ENCODE measurements around the gene RXRG. TPM values are rescaled to one million over a fixed set of nuclear protein-coding genes. Genes with fewer than 3 reads are reported as not detected.

Gene RXRG
- total RNA-seq, 1 experiment from 2014 or later = not detected

- H3K56ac ChIP-seq (ENCODE audit: insufficient read length, low read depth, low read length) = no peak overlapping the region
- H3K27me3 ChIP-seq (ENCODE audit: insufficient read depth, low read length) = peaks cover 60% of the 10 kb centered on the region
- no peak overlapping the region for H2BK15ac ChIP-seq (ENCODE audit: low read depth, low read length)
- no peak for DNase-seq
- H2BK20ac ChIP-seq (ENCODE audit: low read depth, low read length, poor library complexity, severe bottlenecking) = no peak overlapping the region
- no peaks in the 10 kb centered on the region for H3K79me1 ChIP-seq (ENCODE audit: insufficient read depth, low read depth, low read length, poor library complexity, severe bottlenecking)
- H3T11ph ChIP-seq (ENCODE audit: low read length) = no peak overlapping the region
- no peak overlapping the region for H3K18ac ChIP-seq (ENCODE audit: insufficient read length, low read depth, low read length)
- no peak for TF ChIP-seq CTCF (conservative IDR thresholded peaks at IDR 0.05)
- no peak overlapping the region for H2BK120ac ChIP-seq (ENCODE audit: low read depth, low read length, poor library complexity, severe bottlenecking)
- H2AK5ac ChIP-seq (ENCODE audit: insufficient read length, low read length) = no peak overlapping the region
- no peak overlapping the region for H2AFZ ChIP-seq (ENCODE audit: low read length)
- Mint-ChIP-seq H3K27ac (no peak overlapping the region), H3K36me3 (ENCODE audit: insufficient read depth in 1 of 3, low read depth in 3 of 3) (no peaks in the 10 kb centered on the region; a peak in 1 of 7 replicates), H3K4me3 (peak overlapping the region; percentile 43 to 84; a peak in 4 of 5 replicates), H3K9me3 (peaks cover 2 to 6% of the 10 kb centered on the region in 2 experiments; a peak in 2 of 5 replicates), H3K4me1 (peaks cover 49 to 80% of the 10 kb centered on the region in 2 experiments), H3K27me3 (ENCODE audit: low read depth) (peaks cover 99% of the 10 kb centered on the region)
- H3K23me2 ChIP-seq (ENCODE audit: insufficient read length, low read depth, low read length, poor library complexity, severe bottlenecking) = peaks cover 36% of the 10 kb centered on the region
- peak overlapping the region; percentile 88 for H3K4me2 ChIP-seq (ENCODE audit: insufficient read depth, insufficient read length, low read length)
- H2BK5ac ChIP-seq (ENCODE audit: insufficient read length, low read length) = no peak overlapping the region
- H3K9me3 ChIP-seq (ENCODE audit: control insufficient read depth, low read depth, low read length) = no peaks in the 10 kb centered on the region
- H3K23ac ChIP-seq (ENCODE audit: insufficient read length, low read depth, low read length) = no peak overlapping the region
- H3K79me2 ChIP-seq (ENCODE audit: insufficient read depth, low read length) = no peaks in the 10 kb centered on the region
- no peak overlapping the region for H4K8ac ChIP-seq (replicated peaks; ENCODE audit: insufficient read length, low read depth, low read length)
- H4K20me1 ChIP-seq (ENCODE audit: control insufficient read depth, insufficient read depth, insufficient read length) = no peaks in the 10 kb centered on the region
- no peak overlapping the region for H3K14ac ChIP-seq (ENCODE audit: insufficient read depth, low read length)
- H3K4ac ChIP-seq (ENCODE audit: low read depth, low read length) = no peak overlapping the region
- no peak overlapping the region for H3K9ac ChIP-seq (ENCODE audit: extremely low read depth, insufficient read length, low read length)
- H3K4me1 ChIP-seq (ENCODE audit: insufficient read depth, low read length) = no peaks in the 10 kb centered on the region
- no peak overlapping the region for H2BK12ac ChIP-seq (ENCODE audit: insufficient read length, low read depth, low read length)
- no peak overlapping the region for H4K5ac ChIP-seq (ENCODE audit: insufficient read length, low read depth, low read length)
- no peak overlapping the region for H4K91ac ChIP-seq (ENCODE audit: insufficient read length, low read depth, low read length)
- H3K27ac ChIP-seq (ENCODE audit: insufficient read length, low read depth, low read length) = no peak overlapping the region
- WGBS (ENCODE audit: extremely low coverage, insufficient read length, low lambda C conversion rate) = no CpG with 5 or more reads among the region's 20 CpGs
Observed at GRCh38 chr1:165351863-165352441, 93.0 kb downstream of the RXRG start.

Other genes with a start within 250 kb of the RXRG start
- not detected in 2 replicates for gene LMX1A, start 88.4 kb downstream of the RXRG start, total RNA-seq (2021)
- not detected in 2 replicates for gene LRRC52, start 98.9 kb upstream of the RXRG start, total RNA-seq (2021)
- gene MGST3, start 186.1 kb upstream of the RXRG start, total RNA-seq (2021) = 87.7 and 94.7 TPM in 2 replicates

Data from H9 (cell line).